Naive thymus-derived CD8-positive, alpha-beta T cell (primary cell): Measurements from ENCODE around the gene STK32C. TPM values are rescaled to one million over a fixed set of nuclear protein-coding genes. Genes with fewer than 3 reads are reported as not detected.

Experiments used
- ATAC-seq, 2 donors: fragments of 150-1000 bp; cut with Tn5 transposase in 1 of 2; sonication (Bioruptor Pico), chemical (Tn5 transposase) in 1 of 2; 1 replicate in 1 of 2; 2 replicates in 1 of 2; pipeline ENCODE4 v1.10.0; 2021; ENCODE audit warnings: mild to moderate bottlenecking in 2 of 2, moderate library complexity in 2 of 2
- POLR2A ChIA-PET: fragments of 350-600 bp; sonication (Branson Sonifier 250); formaldehyde crosslinking; loops from one replicate; lab custom pipeline; 2021; ENCODE audit warnings: antibody characterized with exemption; lab: Charles Lee
- DNase-seq, 10 donors: peaks; one replicate each; pipeline versions ENCODE4 v3.0.0 to v3.0.0-alpha.2; 2020 to 2022
- H3K27ac Mint-ChIP-seq, 10 donors: one replicate each; pipeline ENCODE4 v1.8.0; 2020 to 2022; ENCODE audit warnings: mild to moderate bottlenecking in 10 of 10, mixed read lengths in 10 of 10, moderate library complexity in 4 of 10, inconsistent platforms in 1 of 10
- H3K27me3 Mint-ChIP-seq, 5 donors: one replicate each; pipeline ENCODE4 v1.8.0; 2021 to 2022; ENCODE audit warnings: mixed read lengths in 5 of 5
- H3K36me3 Mint-ChIP-seq, 3 donors: one replicate each; pipeline ENCODE4 v1.8.0; 2020 to 2022; ENCODE audit warnings: mixed read lengths in 3 of 3, mild to moderate bottlenecking in 2 of 3, inconsistent platforms in 1 of 3
- H3K4me1 Mint-ChIP-seq, 4 donors: one replicate each; pipeline ENCODE4 v1.8.0; 2021 to 2022; ENCODE audit warnings: mixed read lengths in 4 of 4
- H3K4me3 Mint-ChIP-seq, 10 donors: one replicate each; pipeline ENCODE4 v1.8.0; 2020 to 2022; ENCODE audit warnings: mild to moderate bottlenecking in 10 of 10, mixed read lengths in 10 of 10, moderate library complexity in 6 of 10, inconsistent platforms in 1 of 10
- H3K9me3 Mint-ChIP-seq, 9 donors: one replicate each; pipeline ENCODE4 v1.8.0; 2020 to 2022; ENCODE audit warnings: mixed read lengths in 9 of 9, mild to moderate bottlenecking in 3 of 9, inconsistent platforms in 1 of 9, moderate library complexity in 1 of 9
- polyA plus RNA-seq, 3 donors: library from polyadenylated mRNA; unstranded; fragments of 300-500 nt; fragmentation: Illumina TruSeq; gene quantifications; one replicate each; pipeline ENCODE4 v1.2.3, GENCODE V29; 2021
- total RNA-seq, 8 experiments: library from RNA in 2 of 8; stranded (reverse) in 2 of 8; gene quantifications; one replicate each; pipeline ENCODE4 v1.2.3 and lab custom pipeline; 2021 to 2026

STK32C gene
- total and polyA plus RNA-seq, 5 experiments from 2014 or later: 5.5 to 11.2 (median 6.6) TPM

- Mint-ChIP-seq H3K4me3 (no peak overlapping the region), H3K9me3 (no peaks in the 10 kb centered on the region), H3K27ac (no peak overlapping the region), H3K4me1 (peaks cover 0 to 3% (median 0%) of the 10 kb centered on the region in 4 donors), H3K27me3 (no peaks in the 10 kb centered on the region), H3K36me3 (no peaks in the 10 kb centered on the region)
- DNase-seq: peak in 1 of 10 donors; percentile 3
- POLR2A ChIA-PET: no interaction called here
- ATAC-seq: no peak
These were observed 67.6 kb downstream of the STK32C start for GRCh38 chr10:132240156-132240555.

GRCh38 chr10:132239126-132240031, 68.4 kb downstream of the STK32C start:
- no peaks in the 10 kb centered on the region for H3K27me3 Mint-ChIP-seq
- peak in 1 of 10 donors; percentile 3 for DNase-seq
- H3K4me1 Mint-ChIP-seq: peaks cover 0 to 3% (median 0%) of the 10 kb centered on the region in 4 donors
- no peaks in the 10 kb centered on the region for H3K9me3 Mint-ChIP-seq
- POLR2A ChIA-PET: no interaction called here
- no peaks in the 10 kb centered on the region for H3K36me3 Mint-ChIP-seq
- H3K27ac Mint-ChIP-seq: no peak overlapping the region
- no peak overlapping the region for H3K4me3 Mint-ChIP-seq
- no peak for ATAC-seq

GRCh38 chr10:132238371-132239125, 69.2 kb downstream of the STK32C start:
- POLR2A ChIA-PET: no interaction called here
- H3K4me3 Mint-ChIP-seq: no peak overlapping the region
- peaks cover 0 to 3% (median 0%) of the 10 kb centered on the region in 4 donors for H3K4me1 Mint-ChIP-seq
- no peaks in the 10 kb centered on the region for H3K36me3 Mint-ChIP-seq
- ATAC-seq (no peak), DNase-seq (no peak)
- H3K27me3 Mint-ChIP-seq: no peaks in the 10 kb centered on the region
- no peaks in the 10 kb centered on the region for H3K9me3 Mint-ChIP-seq
- peak overlapping the region in 2 of 10 donors; percentile 38 to 55 for H3K27ac Mint-ChIP-seq

GRCh38 chr10:132237871-132238270, 69.9 kb downstream of the STK32C start:
- no peak for ATAC-seq
- Mint-ChIP-seq H3K9me3 (no peaks in the 10 kb centered on the region), H3K27me3 (no peaks in the 10 kb centered on the region), H3K27ac (peak overlapping the region in 1 of 10 donors; percentile 38), H3K4me1 (peaks cover under 1 to 5% (median 3%) of the 10 kb centered on the region in 4 donors), H3K36me3 (no peaks in the 10 kb centered on the region), H3K4me3 (no peak overlapping the region)
- peak in 1 of 10 donors; percentile 2 for DNase-seq
- POLR2A ChIA-PET: no interaction called here

DNA sequence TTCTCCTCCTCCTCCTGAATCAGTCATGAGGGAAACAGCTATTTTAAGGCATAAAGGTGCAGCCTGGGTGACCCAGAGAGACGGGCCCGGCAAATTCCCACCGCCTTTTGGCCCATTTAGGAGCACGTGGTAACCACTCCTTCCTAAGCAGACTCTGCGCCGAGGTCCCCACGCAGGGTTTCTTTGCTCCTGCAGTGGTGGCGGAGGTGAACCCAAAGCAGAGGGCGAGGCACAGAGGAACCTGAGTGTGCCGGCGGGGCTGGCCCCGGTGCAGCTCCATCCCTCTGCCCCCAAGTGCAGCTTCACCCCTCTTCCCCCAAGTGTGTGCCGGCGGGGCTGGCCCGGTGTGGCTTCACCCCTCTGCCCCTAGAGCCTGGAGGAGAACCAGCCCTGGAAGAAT, 70.4 kb downstream of the STK32C start:
- DNase-seq (peak in 1 of 10 donors; percentile 1), ATAC-seq (no peak)
- Mint-ChIP-seq H3K27me3 (no peaks in the 10 kb centered on the region), H3K27ac (no peak overlapping the region), H3K4me1 (peaks cover 5 to 10% (median 6%) of the 10 kb centered on the region in 4 donors), H3K4me3 (no peak overlapping the region), H3K36me3 (no peaks in the 10 kb centered on the region), H3K9me3 (no peaks in the 10 kb centered on the region)
- POLR2A ChIA-PET: no interaction called here

- peak in 1 of 10 donors; percentile 1 for DNase-seq
- Mint-ChIP-seq H3K27ac (no peak overlapping the region), H3K27me3 (no peaks in the 10 kb centered on the region), H3K36me3 (no peaks in the 10 kb centered on the region), H3K4me1 (peaks cover 10 to 15% (median 11%) of the 10 kb centered on the region in 4 donors), H3K4me3 (no peak overlapping the region), H3K9me3 (no peaks in the 10 kb centered on the region)
- POLR2A ChIA-PET: no interaction called here
- ATAC-seq: no peak
These were observed 70.9 kb downstream of the STK32C start for GRCh38 chr10:132236881-132237280.

- Mint-ChIP-seq H3K4me3 (no peak overlapping the region), H3K27ac (no peak overlapping the region), H3K9me3 (no peaks in the 10 kb centered on the region), H3K27me3 (no peaks in the 10 kb centered on the region), H3K36me3 (no peaks in the 10 kb centered on the region), H3K4me1 (peaks cover 13 to 22% (median 18%) of the 10 kb centered on the region in 4 donors)
- POLR2A ChIA-PET: no interaction called here
- ATAC-seq: no peak
- DNase-seq: peak in 1 of 10 donors; percentile 2
These were observed 71.6 kb downstream of the STK32C start for GRCh38 chr10:132236161-132236560.

DNA sequence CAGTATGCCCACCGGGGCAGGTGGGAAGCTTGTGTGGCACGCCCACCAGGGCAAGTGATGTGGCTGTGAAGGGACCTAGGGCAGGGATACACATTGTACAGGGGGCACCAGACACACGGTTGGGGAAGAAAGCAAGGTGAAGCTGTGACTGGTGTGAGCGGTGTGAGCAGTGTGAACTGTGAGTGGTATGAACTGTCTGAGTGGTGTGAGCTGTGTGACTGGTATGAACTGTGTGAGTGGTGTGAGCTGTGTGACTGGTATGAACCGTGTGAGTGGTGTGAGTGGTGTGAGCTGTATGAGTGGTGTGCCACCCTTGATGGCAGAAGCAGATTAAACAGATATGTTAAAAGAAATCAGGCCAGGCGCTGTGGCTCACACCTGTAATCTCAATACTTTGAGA, 72.9 kb downstream of the STK32C start:
- H3K4me3 Mint-ChIP-seq: no peak overlapping the region
- ATAC-seq (no peak), DNase-seq (no peak)
- no peaks in the 10 kb centered on the region for H3K36me3 Mint-ChIP-seq
- no peak overlapping the region for H3K27ac Mint-ChIP-seq
- H3K9me3 Mint-ChIP-seq: no peaks in the 10 kb centered on the region
- POLR2A ChIA-PET: no interaction called here
- H3K27me3 Mint-ChIP-seq: no peaks in the 10 kb centered on the region
- peaks cover 15 to 30% (median 25%) of the 10 kb centered on the region in 4 donors for H3K4me1 Mint-ChIP-seq

- DNase-seq (peak in 1 of 10 donors; percentile 2), ATAC-seq (no peak)
- H3K27ac Mint-ChIP-seq: no peak overlapping the region
These were observed 74.2 kb downstream of the STK32C start for GRCh38 chr10:132233501-132234085.

DNA sequence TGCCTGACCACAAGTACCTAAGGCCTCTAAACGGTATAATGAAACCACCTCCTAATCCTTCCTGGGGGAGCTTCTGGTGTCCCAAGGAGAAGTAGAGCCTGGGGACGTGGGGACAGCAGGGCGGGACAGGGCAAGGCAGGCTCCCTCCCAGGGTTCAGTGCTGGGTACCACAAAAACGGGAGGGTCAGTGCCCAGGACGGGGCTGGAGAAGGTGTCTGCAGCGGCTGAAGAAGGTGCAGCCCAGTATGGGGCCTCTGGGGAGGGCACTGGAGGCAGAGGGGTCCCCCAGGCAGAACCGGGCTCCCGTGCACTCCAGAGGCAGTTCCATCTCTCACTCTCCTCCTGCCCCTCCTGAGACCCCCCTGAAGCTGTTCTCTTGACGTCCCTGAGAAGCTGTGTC, 74.8 kb downstream of the STK32C start:
- H3K36me3 Mint-ChIP-seq: no peaks in the 10 kb centered on the region
- H3K27ac Mint-ChIP-seq: peak overlapping the region in 2 of 10 donors; percentile 15 to 92
- ATAC-seq: no peak
- no peak for DNase-seq
- no peaks in the 10 kb centered on the region for H3K27me3 Mint-ChIP-seq
- peak overlapping the region in 5 of 10 donors; percentile 39 to 82 (median 51) for H3K4me3 Mint-ChIP-seq
- no peaks in the 10 kb centered on the region for H3K9me3 Mint-ChIP-seq
- peaks cover 20 to 38% (median 35%) of the 10 kb centered on the region in 4 donors for H3K4me1 Mint-ChIP-seq
- POLR2A ChIA-PET: no interaction called here

More at GRCh38 chr10:132233501-132234085, 74.2 kb downstream of the STK32C start:
- H3K4me1 Mint-ChIP-seq: peaks cover 20 to 38% (median 35%) of the 10 kb centered on the region in 4 donors
- H3K36me3 Mint-ChIP-seq: no peaks in the 10 kb centered on the region
- no peaks in the 10 kb centered on the region for H3K9me3 Mint-ChIP-seq
- H3K4me3 Mint-ChIP-seq: no peak overlapping the region
- POLR2A ChIA-PET: no interaction called here
- H3K27me3 Mint-ChIP-seq: no peaks in the 10 kb centered on the region

DNA sequence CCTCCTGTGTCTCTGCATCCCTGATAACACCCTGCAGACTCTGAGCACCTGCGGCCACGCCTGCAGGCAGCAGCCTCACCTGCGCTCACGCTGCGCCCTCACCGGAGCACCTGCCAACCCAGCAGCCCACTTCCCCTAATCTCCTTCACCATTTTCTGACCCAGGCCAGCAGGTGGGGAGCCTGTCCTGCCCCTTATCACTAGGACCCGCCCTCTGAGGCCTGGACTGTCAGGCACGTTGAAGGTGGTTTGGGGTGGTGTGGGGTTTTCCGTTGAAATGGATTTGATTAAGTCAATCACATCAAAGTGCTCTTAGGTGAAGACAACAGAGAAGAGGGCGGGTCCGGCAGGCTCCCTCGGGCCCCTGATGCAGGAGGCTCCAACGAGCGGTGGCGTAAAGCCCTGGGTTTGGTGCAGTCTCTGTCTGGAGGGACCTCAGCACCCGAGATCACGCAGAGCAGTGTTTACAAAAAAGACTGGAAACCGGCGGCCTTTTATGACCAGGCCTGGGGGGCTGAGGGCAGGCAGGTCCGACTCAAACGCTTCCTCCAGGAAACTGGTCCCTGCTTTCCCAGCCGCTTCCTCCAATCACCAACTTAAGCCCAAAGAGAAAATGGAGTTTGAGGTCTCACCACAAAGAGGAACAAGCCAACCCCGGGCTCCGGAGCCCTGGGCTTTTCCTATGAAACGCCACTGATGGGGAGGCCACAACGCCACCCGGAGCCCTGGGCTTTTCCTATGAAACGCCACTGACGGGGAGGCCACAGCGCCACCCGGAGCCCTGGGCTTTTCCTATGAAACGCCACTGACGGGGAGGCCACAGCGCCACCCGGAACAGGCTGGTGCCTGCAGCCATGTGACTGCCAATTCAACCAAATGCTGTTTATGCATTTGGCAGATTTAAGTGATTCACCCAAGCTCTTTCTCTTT, 75.5 kb downstream of the STK32C start:
- DNase-seq: peak in 4 of 10 donors; percentile 12 to 45 (median 26)
- H3K27ac Mint-ChIP-seq: peak overlapping the region in 9 of 10 donors; percentile 46 to 94 (median 82)
- POLR2A ChIA-PET: no interaction called here

More for the DNA sequence above, 75.5 kb downstream of the STK32C start:
- Mint-ChIP-seq H3K36me3 (no peaks in the 10 kb centered on the region), H3K4me1 (peaks cover 20 to 39% (median 37%) of the 10 kb centered on the region in 4 donors), H3K27me3 (no peaks in the 10 kb centered on the region), H3K9me3 (no peaks in the 10 kb centered on the region), H3K4me3 (peak overlapping the region; percentile 3 to 82 (median 58))
- peak; percentile 27 to 72 for ATAC-seq
